ENCODE results near the gene ERC2. TPM values are rescaled to one million over a fixed set of nuclear protein-coding genes. Genes with fewer than 3 reads are reported as not detected.
A peak's percentile ranks its signal among the peaks of the same experiment; 100 is the strongest.

Gene ERC2
- total and polyA plus RNA-seq, 8 donors, result 1.2 to 4.8 (median 2.3) TPM

- WGBS, 2 donors, result 72 to 85% methylated on average over 2 of the region's 2 CpGs
- Histone ChIP-seq H3K9me3 (no peaks in the 10 kb centered on the region), H3K4me3 (no peak overlapping the region), H3K36me3 (no peaks in the 10 kb centered on the region), H3K27me3 (no peaks in the 10 kb centered on the region), H3K27ac (no peak overlapping the region), H3K4me1 (no peaks in the 10 kb centered on the region)
- DNase-seq, result no peak
- TF ChIP-seq CTCF (IDR thresholded peaks at IDR 0.05), result no peak
- no peak for FAIRE-seq
- intact Hi-C loops (cut with DNase I), result no loop called here
- ATAC-seq, result no peak
These were observed 46.0 kb downstream of the ERC2 start for GRCh38 chr3:56422316-56422715.

- H3K4me1 ChIP-seq, result no peaks in the 10 kb centered on the region
- 92 to 93% methylated on average over 5 of the region's 5 CpGs for WGBS, 2 donors
- no peak overlapping the region for H3K4me3 ChIP-seq
- no peak overlapping the region for H3K27ac ChIP-seq
- no peak for ATAC-seq
- H3K9me3 ChIP-seq, result no peaks in the 10 kb centered on the region
- DNase-seq, result no peak
- intact Hi-C loops (cut with DNase I), result no loop called here
- no peak for TF ChIP-seq CTCF (IDR thresholded peaks at IDR 0.05)
- no peaks in the 10 kb centered on the region for H3K36me3 ChIP-seq
- FAIRE-seq, result no peak
- H3K27me3 ChIP-seq, result no peaks in the 10 kb centered on the region
These were observed 47.1 kb downstream of the ERC2 start for GRCh38 chr3:56421205-56421604.

GRCh38 chr3:56415652-56416051 is 52.6 kb downstream of the ERC2 start:
- WGBS, 2 donors, result 67 to 80% methylated on average over 3 of the region's 3 CpGs
- intact Hi-C loops (cut with DNase I), result no loop called here
- Histone ChIP-seq H3K27me3 (no peaks in the 10 kb centered on the region), H3K4me3 (no peak overlapping the region), H3K4me1 (no peaks in the 10 kb centered on the region), H3K9me3 (no peaks in the 10 kb centered on the region), H3K36me3 (no peaks in the 10 kb centered on the region), H3K27ac (no peak overlapping the region)
- FAIRE-seq, result no peak
- ATAC-seq, result no peak
- DNase-seq, result peak in 1 of 6 donors; percentile 19
- TF ChIP-seq CTCF (IDR thresholded peaks at IDR 0.05), result no peak

- ATAC-seq (no peak), FAIRE-seq (no peak), DNase-seq (no peak)
- Histone ChIP-seq H3K27me3 (no peaks in the 10 kb centered on the region), H3K36me3 (no peaks in the 10 kb centered on the region), H3K4me1 (no peaks in the 10 kb centered on the region), H3K9me3 (no peaks in the 10 kb centered on the region), H3K27ac (no peak overlapping the region), H3K4me3 (no peak overlapping the region)
- TF ChIP-seq CTCF (IDR thresholded peaks at IDR 0.05), result no peak
- 41 to 42% methylated on average over 2 of the region's 2 CpGs for WGBS, 2 donors
- intact Hi-C loops (cut with DNase I), result no loop called here
These were observed 54.4 kb downstream of the ERC2 start for GRCh38 chr3:56413911-56414310.

- Histone ChIP-seq H3K9me3 (no peaks in the 10 kb centered on the region), H3K4me3 (no peak overlapping the region), H3K36me3 (no peaks in the 10 kb centered on the region), H3K4me1 (no peaks in the 10 kb centered on the region), H3K27me3 (no peaks in the 10 kb centered on the region), H3K27ac (no peak overlapping the region)
- TF ChIP-seq CTCF (IDR thresholded peaks at IDR 0.05), result no peak
- DNase-seq (no peak), ATAC-seq (no peak), FAIRE-seq (no peak)
- 87 to 90% methylated on average over 5 of the region's 5 CpGs for WGBS, 2 donors
- intact Hi-C loops (cut with DNase I), result no loop called here
These were observed 57.1 kb downstream of the ERC2 start for GRCh38 chr3:56411166-56411565.
